22Rv1 (cell line): ENCODE measurements around the gene FHOD3.

Experiments
- ZFX ChIP-seq: fragments of 450-650 bp; IDR thresholded peaks from 2 replicates; pipeline ENCODE4 v1.6.1; 2017; ENCODE audit warnings: antibody characterized with exemption, borderline replicate concordance
- TF ChIP-seq, protein P1 (sequence below): fragments of 450-650 bp; IDR thresholded peaks from 2 replicates; pipeline ENCODE4 v1.5.1; 2017; ENCODE audit warnings: mild to moderate bottlenecking

DNA sequence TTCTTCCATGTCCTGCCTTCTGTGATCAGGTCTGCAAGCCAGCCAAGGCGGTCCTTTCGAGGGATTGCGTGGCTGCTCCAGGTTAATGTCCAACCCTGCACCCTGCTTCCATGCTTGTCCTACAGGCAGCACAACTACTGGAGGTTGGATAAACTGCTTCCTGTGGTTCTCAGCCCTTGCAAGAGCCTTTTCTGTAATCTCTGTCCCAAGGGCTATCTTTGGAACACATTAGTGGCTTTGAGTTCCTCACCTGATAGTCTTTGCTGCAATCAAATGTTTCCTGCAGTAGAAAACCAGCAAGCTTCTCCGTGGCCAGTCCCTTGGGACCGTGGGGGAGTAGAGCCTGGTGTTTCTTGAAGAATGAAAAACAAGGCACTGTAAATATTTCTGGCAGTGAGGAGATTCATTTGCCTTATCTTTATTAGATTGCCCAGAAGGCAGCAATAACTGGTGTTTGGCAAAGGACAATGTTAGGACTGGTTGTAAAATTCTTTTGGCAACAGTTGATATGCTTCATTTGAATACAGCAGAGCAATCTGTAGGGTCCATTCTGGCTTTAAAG is 214.4 kb downstream of the FHOD3 start:
- TF ChIP-seq, protein P1, sequence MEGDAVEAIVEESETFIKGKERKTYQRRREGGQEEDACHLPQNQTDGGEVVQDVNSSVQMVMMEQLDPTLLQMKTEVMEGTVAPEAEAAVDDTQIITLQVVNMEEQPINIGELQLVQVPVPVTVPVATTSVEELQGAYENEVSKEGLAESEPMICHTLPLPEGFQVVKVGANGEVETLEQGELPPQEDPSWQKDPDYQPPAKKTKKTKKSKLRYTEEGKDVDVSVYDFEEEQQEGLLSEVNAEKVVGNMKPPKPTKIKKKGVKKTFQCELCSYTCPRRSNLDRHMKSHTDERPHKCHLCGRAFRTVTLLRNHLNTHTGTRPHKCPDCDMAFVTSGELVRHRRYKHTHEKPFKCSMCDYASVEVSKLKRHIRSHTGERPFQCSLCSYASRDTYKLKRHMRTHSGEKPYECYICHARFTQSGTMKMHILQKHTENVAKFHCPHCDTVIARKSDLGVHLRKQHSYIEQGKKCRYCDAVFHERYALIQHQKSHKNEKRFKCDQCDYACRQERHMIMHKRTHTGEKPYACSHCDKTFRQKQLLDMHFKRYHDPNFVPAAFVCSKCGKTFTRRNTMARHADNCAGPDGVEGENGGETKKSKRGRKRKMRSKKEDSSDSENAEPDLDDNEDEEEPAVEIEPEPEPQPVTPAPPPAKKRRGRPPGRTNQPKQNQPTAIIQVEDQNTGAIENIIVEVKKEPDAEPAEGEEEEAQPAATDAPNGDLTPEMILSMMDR: no peak
- TF ChIP-seq ZFX: no peak
